ENCODE results near the gene CFAP68. TPM values are rescaled to one million over a fixed set of nuclear protein-coding genes. Genes with fewer than 3 reads are reported as not detected.
"Not testable (repeated sequence)": the region's sequence is repeated elsewhere in the genome, so short reads cannot be mapped to it uniquely, and the experiment has no call there.

The CFAP68 gene
- total RNA-seq, 1 donor from 2014 or later: 26.0 TPM

- H3K27ac ChIP-seq (replicated peaks): peak overlapping the region; percentile 95
Measured at GRCh38 chr11:111923951-111924350, 44.6 kb downstream of the CFAP68 start.

DNA sequence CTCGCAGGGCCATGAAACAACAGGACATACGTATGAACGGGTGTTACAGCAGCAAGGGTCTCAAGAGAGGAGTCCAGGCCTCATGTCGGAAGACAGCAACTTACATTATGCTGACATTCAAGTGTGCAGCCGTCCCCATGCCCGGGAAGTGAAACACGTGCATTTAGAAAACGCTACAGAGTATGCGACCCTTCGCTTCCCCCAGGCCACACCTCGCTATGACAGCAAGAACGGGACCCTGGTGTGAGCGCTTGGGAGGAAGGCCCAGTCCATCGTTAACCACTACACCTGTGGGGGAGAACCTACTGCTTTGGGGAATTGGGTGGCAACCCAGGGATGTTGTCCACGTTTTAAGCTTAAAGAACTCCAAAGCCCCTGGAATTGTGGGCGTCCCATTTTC, 46.6 kb downstream of the CFAP68 start:
- Histone ChIP-seq H3K4me1 (peaks cover 62% of the 10 kb centered on the region), H3K27me3 (ENCODE audit: low read depth) (no peaks in the 10 kb centered on the region), H3K4me3 (peak overlapping the region; percentile 64), H3K36me3 (no peaks in the 10 kb centered on the region), H3K9me3 (replicated peaks) (no peaks in the 10 kb centered on the region), H3K27ac (replicated peaks) (peak overlapping the region; percentile 95)
- TF ChIP-seq, protein P1, sequence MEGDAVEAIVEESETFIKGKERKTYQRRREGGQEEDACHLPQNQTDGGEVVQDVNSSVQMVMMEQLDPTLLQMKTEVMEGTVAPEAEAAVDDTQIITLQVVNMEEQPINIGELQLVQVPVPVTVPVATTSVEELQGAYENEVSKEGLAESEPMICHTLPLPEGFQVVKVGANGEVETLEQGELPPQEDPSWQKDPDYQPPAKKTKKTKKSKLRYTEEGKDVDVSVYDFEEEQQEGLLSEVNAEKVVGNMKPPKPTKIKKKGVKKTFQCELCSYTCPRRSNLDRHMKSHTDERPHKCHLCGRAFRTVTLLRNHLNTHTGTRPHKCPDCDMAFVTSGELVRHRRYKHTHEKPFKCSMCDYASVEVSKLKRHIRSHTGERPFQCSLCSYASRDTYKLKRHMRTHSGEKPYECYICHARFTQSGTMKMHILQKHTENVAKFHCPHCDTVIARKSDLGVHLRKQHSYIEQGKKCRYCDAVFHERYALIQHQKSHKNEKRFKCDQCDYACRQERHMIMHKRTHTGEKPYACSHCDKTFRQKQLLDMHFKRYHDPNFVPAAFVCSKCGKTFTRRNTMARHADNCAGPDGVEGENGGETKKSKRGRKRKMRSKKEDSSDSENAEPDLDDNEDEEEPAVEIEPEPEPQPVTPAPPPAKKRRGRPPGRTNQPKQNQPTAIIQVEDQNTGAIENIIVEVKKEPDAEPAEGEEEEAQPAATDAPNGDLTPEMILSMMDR (IDR thresholded peaks at IDR 0.05; ENCODE audit: borderline replicate concordance): no peak
- no peak for DNase-seq
- intact Hi-C loops (cut with micrococcal nuclease): no loop called here

More at GRCh38 chr11:111923951-111924350, 44.6 kb downstream of the CFAP68 start:
- peak overlapping the region; percentile 52 for H3K4me3 ChIP-seq
- no peaks in the 10 kb centered on the region for H3K9me3 ChIP-seq (replicated peaks)
- TF ChIP-seq, protein P1 (IDR thresholded peaks at IDR 0.05; ENCODE audit: borderline replicate concordance): no peak
- intact Hi-C loops (cut with micrococcal nuclease): no loop called here
- no peak for DNase-seq
- peaks cover 75% of the 10 kb centered on the region for H3K4me1 ChIP-seq
- H3K36me3 ChIP-seq: no peaks in the 10 kb centered on the region
- no peaks in the 10 kb centered on the region for H3K27me3 ChIP-seq (ENCODE audit: low read depth)

GRCh38 chr11:111926505-111927391, 47.4 kb downstream of the CFAP68 start:
- Histone ChIP-seq H3K27ac (replicated peaks) (peak overlapping the region; percentile 95), H3K27me3 (ENCODE audit: low read depth) (no peaks in the 10 kb centered on the region), H3K9me3 (replicated peaks) (no peaks in the 10 kb centered on the region), H3K4me3 (peak overlapping the region; percentile 64), H3K36me3 (no peaks in the 10 kb centered on the region), H3K4me1 (peaks cover 58% of the 10 kb centered on the region)
- intact Hi-C loops (cut with micrococcal nuclease): no loop called here
- DNase-seq: peak; percentile 97
- TF ChIP-seq, protein P1 (IDR thresholded peaks at IDR 0.05; ENCODE audit: borderline replicate concordance): peak; percentile 9

DNA sequence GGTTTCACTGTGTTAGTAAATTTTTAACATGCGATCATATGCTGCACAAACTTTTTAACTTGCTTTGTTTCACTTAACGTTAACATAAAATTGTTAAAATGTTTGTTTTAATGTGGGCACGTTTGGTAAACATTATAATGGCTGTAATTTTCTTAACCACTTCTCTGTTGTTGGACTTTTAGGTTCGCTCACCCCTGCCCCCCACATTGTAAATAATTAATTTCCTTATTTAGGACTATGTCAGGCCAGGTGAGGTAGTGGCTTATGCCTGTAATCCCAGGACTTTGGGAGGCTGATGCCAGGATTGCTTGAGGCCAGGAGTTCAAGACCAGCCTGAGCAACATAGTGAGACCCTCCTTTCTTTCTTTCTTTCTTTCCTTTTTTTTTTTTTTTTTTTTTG, 51.1 kb downstream of the CFAP68 start:
- no peaks in the 10 kb centered on the region for H3K27me3 ChIP-seq (ENCODE audit: low read depth)
- no peak for DNase-seq
- no peaks in the 10 kb centered on the region for H3K36me3 ChIP-seq
- intact Hi-C loops (cut with micrococcal nuclease): loop anchor here (5.0 kb wide), 1 partner anchor 47 kb away; no protein-coding TSS in a partner anchor
- no peak overlapping the region for H3K27ac ChIP-seq (replicated peaks)
- no peaks in the 10 kb centered on the region for H3K9me3 ChIP-seq (replicated peaks)
- TF ChIP-seq, protein P1 (IDR thresholded peaks at IDR 0.05; ENCODE audit: borderline replicate concordance): no peak
- peaks cover 29% of the 10 kb centered on the region for H3K4me1 ChIP-seq
- H3K4me3 ChIP-seq: no peak overlapping the region

DNA sequence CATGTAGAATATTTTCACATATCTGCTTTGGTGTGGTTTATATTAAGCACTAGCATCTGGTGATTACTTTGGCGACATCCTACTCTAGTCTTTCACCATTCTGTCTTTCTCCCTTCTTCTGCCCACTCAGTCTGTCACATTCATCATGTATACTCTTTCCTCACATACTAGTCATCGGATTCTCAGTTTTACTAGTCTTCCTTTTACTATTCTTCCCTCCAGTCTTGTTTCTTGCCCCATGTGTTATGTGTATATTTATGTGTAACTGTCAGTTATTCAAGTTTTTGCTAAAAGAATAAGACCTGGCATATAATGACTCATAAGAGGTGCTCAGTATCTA, 53.2 kb downstream of the CFAP68 start:
- TF ChIP-seq, protein P1 (IDR thresholded peaks at IDR 0.05; ENCODE audit: borderline replicate concordance): no peak
- Histone ChIP-seq H3K36me3 (no peaks in the 10 kb centered on the region), H3K4me3 (no peak overlapping the region), H3K9me3 (replicated peaks) (no peaks in the 10 kb centered on the region), H3K4me1 (peaks cover 33% of the 10 kb centered on the region), H3K27me3 (ENCODE audit: low read depth) (no peaks in the 10 kb centered on the region), H3K27ac (replicated peaks) (no peak overlapping the region)
- DNase-seq: no peak
- intact Hi-C loops (cut with micrococcal nuclease): loop anchor here (5.0 kb wide), 1 partner anchor 45 kb away; no protein-coding TSS in a partner anchor

DNA sequence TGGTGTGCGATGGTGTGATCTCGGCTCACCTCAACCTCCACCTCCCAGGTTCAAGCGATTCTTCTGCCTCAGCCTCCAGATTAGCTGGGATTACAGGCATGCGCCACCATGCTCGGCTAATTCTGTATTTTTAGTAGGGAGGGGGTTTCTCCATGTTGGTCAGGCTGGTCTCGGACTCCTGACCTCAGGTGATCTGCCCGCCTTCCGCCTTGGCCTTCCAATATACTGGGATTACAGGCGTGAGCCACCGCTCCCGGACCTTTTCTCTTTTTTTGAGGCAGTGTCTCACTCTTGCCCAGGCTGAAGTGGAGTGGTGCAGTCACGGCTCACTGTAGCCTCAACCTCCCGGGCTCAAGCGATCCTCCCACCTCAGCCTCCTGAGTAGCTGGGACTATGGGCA, 53.8 kb downstream of the CFAP68 start:
- not testable (repeated sequence) for H3K27ac ChIP-seq (replicated peaks); H3K9me3 ChIP-seq (replicated peaks); H3K27me3 ChIP-seq (ENCODE audit: low read depth); H3K4me3 ChIP-seq; H3K36me3 ChIP-seq; DNase-seq
- peaks cover 38% of the 10 kb centered on the region for H3K4me1 ChIP-seq
- intact Hi-C loops (cut with micrococcal nuclease): loop anchor here (5.0 kb wide), 1 partner anchor 44 kb away; no protein-coding TSS in a partner anchor
